GM19372 (cell line): Measurements from ENCODE around the gene SGTA.

Source experiments
- ATAC-seq: cut with Tn5 transposase; IDR thresholded peaks from one replicate; pipeline ENCODE4 v1.9.1; 2021; ENCODE audit warnings: mild to moderate bottlenecking, low read depth, moderate library complexity; ENCODE audit not compliant: unreplicated experiment

Gene SGTA

DNA sequence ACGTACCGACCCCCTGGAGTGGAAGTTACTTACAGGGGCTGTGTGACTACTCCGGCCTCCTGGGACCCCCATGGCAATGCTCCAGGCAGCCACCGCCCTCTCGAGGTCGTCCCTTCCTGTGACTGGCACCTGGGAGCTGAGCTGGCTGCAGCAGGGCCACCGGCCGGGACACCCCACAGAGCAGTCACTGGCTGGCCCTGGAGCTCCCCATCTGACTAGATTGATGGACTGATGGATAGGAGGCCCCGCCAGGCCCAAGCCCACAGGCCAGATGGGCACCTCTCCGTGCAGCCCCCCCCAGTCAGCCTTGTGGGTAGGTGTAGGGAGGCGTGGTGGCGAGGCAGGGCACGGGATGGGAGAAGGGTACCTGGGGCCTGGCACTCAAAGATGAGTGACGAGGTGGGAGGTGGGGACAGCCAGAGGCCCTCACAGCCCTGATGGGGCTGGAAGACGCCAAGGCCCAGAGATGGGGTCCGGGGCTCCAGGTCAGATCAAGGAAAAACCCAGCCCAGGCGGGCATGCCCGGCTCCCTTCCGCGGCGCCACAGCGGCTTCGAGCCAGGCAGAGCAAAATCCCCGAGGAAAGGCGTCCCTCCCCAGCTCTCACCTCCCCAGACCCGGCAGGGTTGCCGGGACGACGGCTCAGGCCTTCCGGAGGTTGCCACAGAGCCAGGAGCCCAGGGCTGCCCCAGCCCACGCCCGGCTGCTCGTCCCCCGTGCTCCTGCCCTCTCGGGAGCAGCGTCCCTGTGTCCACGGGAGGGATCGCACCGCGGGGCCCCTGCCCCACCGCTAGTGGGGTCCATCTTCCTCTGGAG is 51.7 kb downstream of the SGTA start:
- ATAC-seq, result no peak

- no peak for ATAC-seq
These were observed 52.9 kb downstream of the SGTA start for GRCh38 chr19:2729943-2730818.

DNA sequence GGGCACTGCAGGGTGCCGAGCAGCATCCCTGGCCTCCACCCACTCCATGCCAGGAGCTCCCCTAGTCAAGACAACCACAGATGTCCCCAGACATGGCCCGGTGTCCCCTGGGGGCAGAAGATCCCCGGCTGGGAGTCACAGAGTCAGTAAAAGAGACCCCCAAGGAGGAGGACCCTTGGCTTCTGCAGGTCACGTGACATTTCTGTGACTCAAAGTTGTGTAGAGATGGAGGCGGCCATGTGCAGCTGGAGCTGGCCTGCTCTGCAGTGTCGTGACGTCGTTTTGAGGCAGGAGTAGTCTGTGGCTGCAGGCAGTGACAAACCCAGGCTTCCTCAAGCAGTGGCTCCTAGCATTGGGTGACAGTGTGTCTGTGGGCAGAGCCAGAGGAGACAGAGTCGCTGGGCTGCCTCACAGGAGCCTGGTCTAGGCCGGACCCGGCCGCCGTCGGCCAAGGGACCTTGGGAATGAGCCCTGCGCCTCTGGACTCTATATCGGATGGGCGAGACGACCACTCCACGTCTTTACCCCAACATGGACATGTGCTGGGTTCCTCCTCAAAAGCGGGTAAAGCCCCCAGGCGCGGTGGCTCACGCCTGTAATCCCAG is 54.2 kb downstream of the SGTA start:
- ATAC-seq, result no peak

- no peak for ATAC-seq
These were observed 55.5 kb downstream of the SGTA start for GRCh38 chr19:2727640-2727944.

GRCh38 chr19:2726904-2727639 is 56.0 kb downstream of the SGTA start:
- no peak for ATAC-seq

DNA sequence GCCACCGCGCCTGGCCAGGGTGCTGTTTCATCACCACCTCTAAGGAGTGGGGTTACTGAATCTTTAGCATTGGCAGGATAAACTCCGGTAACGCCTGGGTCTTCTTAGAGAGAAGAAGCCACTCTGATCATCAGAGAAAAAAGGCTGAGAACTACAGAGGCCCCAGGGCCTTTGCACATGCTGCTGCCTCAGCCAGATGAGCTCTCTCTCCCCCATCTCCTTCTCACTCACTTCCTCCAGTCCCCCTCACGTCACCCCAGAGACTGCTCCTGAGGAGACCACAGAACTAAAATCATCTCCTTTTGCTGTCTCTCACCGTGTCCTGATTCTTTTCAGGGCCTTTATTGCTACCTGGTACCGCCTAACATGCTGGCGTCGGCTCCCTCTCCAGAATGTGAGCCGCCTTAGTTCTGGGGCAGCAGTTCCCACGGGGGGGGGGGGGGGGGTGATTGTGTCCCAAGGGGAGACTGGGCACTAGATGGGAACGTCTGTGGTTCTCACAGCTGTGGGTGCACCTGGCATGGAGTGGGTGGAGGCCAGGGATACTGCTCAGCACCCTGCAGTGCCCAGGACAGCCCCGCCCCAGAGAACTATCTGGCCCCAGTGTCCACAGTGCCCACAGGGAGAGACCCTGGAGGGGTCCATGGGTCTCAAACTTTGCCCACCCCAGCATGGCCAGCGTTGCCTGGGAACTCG is 56.8 kb downstream of the SGTA start:
- no peak for ATAC-seq

DNA sequence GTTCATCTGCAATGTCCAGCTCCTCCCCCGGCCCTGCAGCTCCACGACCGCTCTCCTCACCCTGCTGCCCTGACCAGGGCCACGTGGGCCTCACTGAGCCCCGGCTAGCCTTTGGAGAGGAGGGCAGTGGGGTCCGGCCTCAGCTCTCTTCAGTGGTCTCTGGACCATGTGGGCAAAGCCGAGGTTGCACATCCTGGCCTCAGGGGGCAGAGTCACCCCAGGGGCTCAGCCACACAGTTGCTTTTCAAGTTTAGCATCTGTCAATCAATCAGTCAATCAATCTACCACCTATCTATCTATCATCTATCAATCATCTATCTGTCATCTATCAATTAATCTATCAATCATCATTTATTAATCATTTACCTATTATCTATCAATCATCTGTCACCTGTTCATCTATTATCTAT is 58.9 kb downstream of the SGTA start:
- ATAC-seq, result no peak

DNA sequence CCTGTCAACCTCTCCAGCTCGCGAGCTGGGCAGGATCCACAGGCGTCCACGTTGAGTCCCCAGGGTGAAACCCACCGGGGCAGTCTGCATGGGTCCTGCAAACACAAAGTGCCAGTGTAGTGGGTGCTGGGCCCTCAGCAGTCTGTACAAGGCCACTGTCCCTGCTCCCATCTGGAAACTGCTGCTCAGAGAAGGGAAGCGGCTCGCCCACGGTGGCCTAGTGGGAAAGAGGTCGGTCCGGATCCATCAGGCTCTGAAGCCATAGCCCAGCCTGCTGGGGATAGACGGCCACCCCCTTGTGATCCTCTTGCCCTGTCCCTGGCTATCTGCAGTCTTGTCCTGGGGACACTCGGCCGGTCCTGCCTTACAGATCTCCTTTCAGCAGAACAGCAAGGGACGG is 59.3 kb downstream of the SGTA start:
- no peak for ATAC-seq

GRCh38 chr19:2723345-2723715 is 59.7 kb downstream of the SGTA start:
- ATAC-seq, result no peak

- no peak for ATAC-seq
These were observed 60.3 kb downstream of the SGTA start for GRCh38 chr19:2722541-2723344.

- ATAC-seq, result no peak
These were observed 61.2 kb downstream of the SGTA start for GRCh38 chr19:2721570-2722540.

DNA sequence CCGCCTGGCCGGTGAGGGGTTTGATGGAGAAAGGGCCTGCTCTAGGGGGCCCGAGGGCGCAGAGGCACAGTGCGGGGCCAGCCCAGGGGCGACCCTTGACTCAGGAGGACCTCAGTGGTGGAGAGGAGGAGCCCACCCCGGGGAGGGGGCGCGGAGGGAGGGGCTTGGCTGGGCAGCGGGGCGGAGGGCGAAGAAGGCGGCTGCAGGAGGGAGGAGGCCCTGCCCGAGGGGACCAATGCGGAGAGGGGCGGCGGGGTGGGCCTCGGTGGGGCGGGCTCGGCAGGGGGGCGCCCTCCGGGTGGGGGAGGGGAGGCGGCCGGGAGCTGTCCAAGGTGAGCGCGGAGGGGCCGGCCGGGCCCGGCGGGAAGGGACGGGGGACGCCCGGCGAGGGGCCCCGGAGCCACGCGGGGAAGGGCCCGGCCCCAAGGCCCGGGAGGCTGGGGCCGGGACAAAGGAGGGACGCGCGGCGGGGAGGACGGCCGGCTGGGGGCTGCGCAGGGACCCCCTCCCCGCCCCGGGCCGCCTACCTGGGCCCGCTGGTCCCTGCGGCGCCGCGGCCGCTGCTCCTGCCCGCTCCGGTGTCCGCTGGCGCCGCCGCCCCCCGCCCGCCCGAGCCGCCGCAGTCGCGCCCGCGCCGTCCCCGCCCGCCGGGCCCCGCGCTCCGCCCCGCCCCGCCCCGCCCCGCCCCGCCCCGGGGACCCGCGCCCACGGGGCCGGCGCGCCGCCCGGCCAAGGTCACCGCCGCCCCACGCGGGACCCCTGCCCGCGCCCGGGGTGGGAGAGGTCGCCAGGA is 62.1 kb downstream of the SGTA start, which contains the start of gene DIRAS1:
Gene DIRAS1, minus strand, starts transcription at position 596 of the 793 bp plus-strand sequence. CDS start 3,566 bp downstream, outside the sequence.
- ATAC-seq, result no peak

GRCh38 chr19:2719920-2720776 is 62.9 kb downstream of the SGTA start:
- no peak for ATAC-seq

DNA sequence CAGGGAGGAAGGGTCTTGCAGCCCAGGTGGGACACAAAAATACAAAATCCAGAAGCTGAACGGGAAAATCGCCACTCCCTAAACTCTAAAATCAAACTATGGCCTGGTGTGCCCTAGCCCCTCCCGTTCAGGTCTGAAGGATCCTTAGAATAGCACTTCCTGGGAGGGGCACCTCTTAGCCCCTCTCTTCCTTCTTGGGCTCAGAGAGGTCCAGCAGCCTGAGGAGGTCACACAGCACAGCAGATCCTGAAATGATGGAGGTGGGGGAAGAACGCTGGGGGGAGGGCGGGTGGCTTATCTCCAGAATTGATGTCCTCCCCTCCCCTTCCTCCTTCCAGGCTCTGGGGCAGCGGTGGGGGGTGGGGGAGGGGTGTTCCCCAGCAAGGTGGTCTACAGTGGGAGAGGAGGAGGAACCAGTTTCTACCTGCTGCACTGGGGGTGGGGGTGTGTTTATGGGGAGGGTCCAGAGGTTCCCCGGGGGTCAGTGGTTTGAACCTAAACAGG is 63.8 kb downstream of the SGTA start:
- ATAC-seq, result no peak

DNA sequence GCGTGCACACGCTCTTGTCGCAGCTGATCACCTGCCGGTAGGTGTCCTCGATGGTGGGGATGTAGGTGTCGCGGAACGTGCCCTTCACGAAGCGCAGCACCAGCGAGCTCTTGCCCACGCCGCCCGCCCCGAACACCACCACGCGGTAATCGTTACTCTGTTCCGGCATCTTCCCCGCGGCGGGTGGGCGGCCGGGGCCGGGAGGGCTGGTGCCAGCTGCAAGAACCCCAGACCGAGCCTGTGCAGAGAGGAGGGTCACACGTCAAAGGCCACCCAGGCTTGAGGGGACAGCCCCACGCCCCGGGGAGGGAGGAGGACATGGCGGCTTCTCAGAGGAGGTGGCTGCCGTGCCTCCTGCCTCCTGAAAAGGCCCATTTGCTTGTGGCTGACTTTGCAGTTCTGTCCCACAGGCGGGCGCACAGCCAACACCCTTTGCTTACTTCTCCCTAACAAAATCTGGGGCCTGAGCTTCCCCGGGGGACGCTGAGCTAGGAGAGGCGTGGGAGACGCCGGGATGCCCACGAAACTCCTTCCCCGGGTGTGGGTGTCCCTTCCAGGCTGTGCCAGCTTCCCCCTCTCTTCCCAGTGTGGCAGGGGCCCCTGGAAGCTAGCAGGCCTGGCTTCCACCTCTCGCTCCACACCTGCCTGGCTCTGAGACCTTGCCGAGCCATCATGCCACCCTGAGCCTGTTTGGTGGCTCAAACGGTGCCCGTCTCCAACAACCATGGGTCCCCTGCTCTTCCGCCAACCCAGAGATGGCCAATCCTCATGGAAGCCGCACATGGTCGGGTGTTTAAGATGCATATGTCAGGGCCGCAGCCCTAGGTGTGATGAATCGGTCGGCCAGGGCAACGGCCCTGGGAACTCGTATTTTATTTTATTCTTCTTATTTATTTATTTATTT is 65.2 kb downstream of the SGTA start:
- no peak for ATAC-seq
